ENCODE measurements around the gene LEKR1. TPM values are rescaled to one million over a fixed set of nuclear protein-coding genes. Genes with fewer than 3 reads are reported as not detected.
"Not testable (repeated sequence)": the region's sequence is repeated elsewhere in the genome, so short reads cannot be mapped to it uniquely, and the experiment has no call there.

Gene LEKR1
- polyA plus RNA-seq (ENCODE audit: insufficient read length): 1.1 TPM

DNA sequence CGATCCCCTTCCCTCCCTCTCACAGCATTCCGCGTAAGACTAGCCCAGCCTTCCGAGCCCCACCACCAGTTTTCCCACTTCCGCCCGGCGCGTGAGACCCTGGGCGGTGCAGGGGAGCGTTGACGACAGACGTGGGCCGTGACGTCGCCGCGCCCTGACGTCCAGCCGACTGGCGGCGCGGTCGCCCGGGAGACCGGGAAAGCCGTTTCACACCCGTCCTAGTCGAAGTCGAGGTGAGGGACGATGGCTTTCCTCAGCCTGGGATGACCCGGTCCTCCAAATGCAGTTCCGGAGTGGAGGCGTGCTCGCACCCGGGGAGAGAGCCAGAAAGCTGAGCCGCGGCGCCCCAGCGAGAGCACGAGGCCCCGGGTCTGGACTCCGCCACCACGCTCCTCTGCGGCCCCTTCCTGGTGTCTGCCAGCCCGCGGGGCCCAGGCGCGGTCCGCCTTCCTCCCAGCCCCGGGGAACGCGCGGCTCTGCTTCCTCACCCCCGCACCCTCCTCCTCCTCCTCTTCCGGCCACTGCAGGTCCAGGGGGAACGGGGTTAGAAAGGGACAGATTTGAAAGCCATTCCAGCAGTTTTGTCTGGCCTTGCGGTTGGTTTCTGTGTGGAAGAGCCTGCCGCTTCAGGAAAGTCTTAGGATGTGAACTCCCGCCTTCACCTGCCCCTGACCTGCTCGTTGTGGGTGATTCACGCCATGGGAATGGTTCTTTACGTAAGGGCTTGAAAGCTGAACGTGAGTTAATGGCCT, at the start of gene LEKR1:
TSS of gene LEKR1 (plus strand) at position 210 of the 752 bp plus-strand sequence. CDS start 2,977 bp downstream, outside the sequence.
- DNase-seq: peak; percentile 89

DNA sequence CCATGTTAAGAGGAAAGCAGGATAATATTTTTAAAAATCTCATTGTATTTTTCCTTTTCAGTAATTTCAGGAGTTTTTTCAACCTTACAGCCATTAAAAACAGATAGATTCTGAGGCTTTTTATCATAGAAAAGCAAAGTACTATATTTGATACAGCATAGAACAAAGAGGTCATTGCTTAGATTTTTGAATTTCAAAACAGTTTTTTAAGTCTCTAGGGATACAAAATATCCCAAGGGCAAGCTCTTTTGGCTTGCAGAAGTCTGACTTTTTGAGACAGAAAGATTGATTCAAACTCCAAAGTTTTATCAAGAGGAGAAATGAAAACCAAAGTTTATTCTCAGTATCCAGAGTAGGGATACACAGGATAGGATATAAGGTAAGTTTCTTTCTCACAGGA, 49.3 kb upstream of the LEKR1 start:
- DNase-seq: no peak

GRCh38 chr3:156781310-156782230, 44.6 kb upstream of the LEKR1 start:
- no peak for DNase-seq

DNA sequence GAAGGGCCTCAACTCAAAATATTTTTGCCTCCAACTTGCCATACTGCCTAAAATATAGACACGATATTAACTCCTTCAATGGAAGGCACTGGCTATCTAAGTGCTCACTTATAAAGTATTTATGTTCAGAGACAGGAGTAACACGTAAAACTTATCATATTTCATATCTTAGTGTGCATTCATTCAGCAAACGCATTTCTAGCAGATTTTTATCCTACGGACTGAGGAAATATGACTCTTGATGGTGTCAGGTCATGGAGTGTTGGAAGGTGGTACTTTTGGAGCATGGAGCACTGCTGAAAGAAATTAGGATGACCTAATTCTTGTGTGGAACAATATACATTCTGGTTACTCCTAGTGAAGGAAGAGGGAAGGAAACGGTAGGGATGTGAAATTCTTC, 43.8 kb upstream of the LEKR1 start:
- DNase-seq: no peak

- DNase-seq: no peak
Observed at GRCh38 chr3:156782921-156783320, 43.2 kb upstream of the LEKR1 start.

- DNase-seq: no peak
Observed at GRCh38 chr3:156787001-156787400, 39.2 kb upstream of the LEKR1 start.

- DNase-seq: no peak
Observed at GRCh38 chr3:156787926-156788663, 38.1 kb upstream of the LEKR1 start.

- no peak for DNase-seq
Observed at GRCh38 chr3:156788846-156789245, 37.3 kb upstream of the LEKR1 start.

GRCh38 chr3:156790156-156790555, 36.0 kb upstream of the LEKR1 start:
- DNase-seq: no peak

DNA sequence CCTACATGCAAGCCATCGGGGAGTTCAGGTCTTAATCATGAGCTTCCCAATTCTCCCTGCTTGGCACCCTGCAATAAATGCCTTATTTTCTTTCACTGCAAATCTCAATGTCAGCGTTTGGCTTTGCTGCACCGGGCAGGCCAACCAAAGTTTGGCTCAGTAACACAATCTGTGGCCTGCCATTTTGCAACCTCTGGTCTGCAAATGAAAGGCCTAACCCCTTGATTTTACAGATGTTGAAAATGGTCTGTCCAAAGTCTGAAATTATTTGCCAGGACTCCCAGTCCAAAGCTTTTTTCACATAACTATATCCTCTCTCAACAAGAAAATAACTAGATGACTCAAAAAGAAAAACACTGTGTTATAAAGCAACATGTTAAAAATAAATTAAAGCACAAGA, 34.0 kb upstream of the LEKR1 start:
- no peak for DNase-seq

- no peak for DNase-seq
Observed at GRCh38 chr3:156792536-156792935, 33.6 kb upstream of the LEKR1 start.

DNA sequence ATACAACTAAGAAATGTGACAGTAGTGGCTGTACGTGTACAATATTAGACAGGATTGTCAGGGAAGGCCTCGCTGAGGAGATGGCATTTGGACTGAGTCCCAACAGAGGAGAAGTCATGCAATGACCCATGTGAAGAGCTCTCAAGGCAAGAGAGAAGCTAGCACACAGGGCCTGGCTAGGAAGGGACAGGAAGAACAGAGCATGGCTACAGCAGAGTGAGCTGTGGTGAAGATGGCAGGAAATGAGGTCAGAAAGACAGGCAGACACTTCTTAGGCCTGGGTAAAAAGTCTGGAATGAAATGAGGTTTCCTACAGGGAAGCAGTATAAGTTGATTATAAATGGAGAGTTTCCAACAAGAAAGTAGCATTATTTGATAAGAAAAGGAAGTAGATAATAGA, 33.2 kb upstream of the LEKR1 start:
- no peak for DNase-seq

- DNase-seq: no peak
Observed at GRCh38 chr3:156793400-156793799, 32.8 kb upstream of the LEKR1 start.

DNA sequence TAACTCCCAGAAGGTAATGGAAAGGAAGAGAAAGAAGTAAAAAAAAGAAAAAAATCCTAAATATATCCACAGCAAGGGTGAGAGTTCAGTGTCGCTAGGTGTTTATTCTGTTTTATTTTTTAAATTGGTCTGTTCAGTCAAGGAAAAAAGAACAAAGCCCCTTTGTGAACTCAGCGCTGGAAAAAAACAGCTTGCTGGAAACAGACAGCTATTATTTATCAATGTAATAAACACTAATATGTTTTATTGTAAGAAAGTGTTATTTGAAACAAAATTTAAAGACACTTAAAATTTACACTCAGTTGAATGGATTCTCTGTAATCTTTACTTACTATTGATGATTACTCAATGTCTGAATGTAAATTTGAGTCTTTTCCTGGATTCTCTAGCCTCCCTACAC, 32.3 kb upstream of the LEKR1 start:
- DNase-seq: no peak

- no peak for DNase-seq
Observed at GRCh38 chr3:156795890-156796481, 30.2 kb upstream of the LEKR1 start.

- no peak for DNase-seq
Observed at GRCh38 chr3:156797368-156797767, 28.8 kb upstream of the LEKR1 start.

GRCh38 chr3:156800287-156800686, 25.9 kb upstream of the LEKR1 start:
- not testable (repeated sequence) for DNase-seq

DNA sequence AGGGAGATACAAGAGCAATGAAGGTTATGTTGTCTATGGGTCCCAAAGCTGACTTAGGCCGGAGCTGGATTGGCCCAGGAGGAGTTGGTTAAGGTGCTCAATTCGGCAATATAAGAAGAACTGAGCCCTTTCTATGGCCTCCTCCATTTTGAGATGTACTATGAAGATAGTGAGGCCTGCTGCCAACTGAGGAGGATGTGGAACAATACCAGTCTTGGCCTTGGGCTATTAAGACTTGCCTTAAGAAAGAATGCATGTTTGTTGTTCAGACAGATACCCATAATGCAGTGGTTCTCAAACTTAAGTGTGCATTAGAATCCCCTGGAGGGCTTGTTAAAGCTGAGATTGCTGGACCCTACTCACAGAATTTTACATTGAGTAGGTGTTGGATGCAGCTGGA, 24.4 kb upstream of the LEKR1 start:
- DNase-seq: no peak

GRCh38 chr3:156802821-156803606, 23.1 kb upstream of the LEKR1 start:
- DNase-seq: no peak

GRCh38 chr3:156803952-156804741, 22.0 kb upstream of the LEKR1 start:
- DNase-seq: no peak

- no peak for DNase-seq
Observed at GRCh38 chr3:156806698-156807097, 19.5 kb upstream of the LEKR1 start.

Measured in hindlimb muscle (tissue), 1 donor.